ENCODE data around the gene FREM2.
A peak's percentile ranks its signal among the peaks of the same experiment; 100 is the strongest.

The FREM2 gene

GRCh38 chr13:38686577-38687245, at the start of gene FREM2:
Gene FREM2, plus strand, starts transcription at chr13:38687077. Its CDS starts 268 bp downstream, at chr13:38687345.
- no peak for DNase-seq (ENCODE audit: low read depth in 2 of 2)

- DNase-seq (ENCODE audit: low read depth in 2 of 2), result no peak
These were observed 49.3 kb upstream of the FREM2 start for GRCh38 chr13:38637576-38637975.

- no peak for DNase-seq (ENCODE audit: low read depth in 2 of 2)
These were observed 45.5 kb upstream of the FREM2 start for GRCh38 chr13:38641164-38641948.

GRCh38 chr13:38647312-38647711, 39.6 kb upstream of the FREM2 start:
- DNase-seq (ENCODE audit: low read depth in 2 of 2), result no peak

- no peak for DNase-seq (ENCODE audit: low read depth in 2 of 2)
These were observed 38.0 kb upstream of the FREM2 start for GRCh38 chr13:38648912-38649311.

GRCh38 chr13:38656699-38657098, 30.2 kb upstream of the FREM2 start:
- DNase-seq (ENCODE audit: low read depth in 2 of 2), result no peak

- DNase-seq (ENCODE audit: low read depth in 2 of 2), result no peak
These were observed 29.7 kb upstream of the FREM2 start for GRCh38 chr13:38657191-38657590.

GRCh38 chr13:38658906-38659305, 28.0 kb upstream of the FREM2 start:
- no peak for DNase-seq (ENCODE audit: low read depth in 2 of 2)

GRCh38 chr13:38661010-38661675, 25.7 kb upstream of the FREM2 start:
- DNase-seq (ENCODE audit: low read depth in 2 of 2), result no peak

GRCh38 chr13:38662362-38662761, 24.5 kb upstream of the FREM2 start:
- DNase-seq (ENCODE audit: low read depth in 2 of 2), result peak; percentile 30 to 44

- no peak for DNase-seq (ENCODE audit: low read depth in 2 of 2)
These were observed 22.0 kb upstream of the FREM2 start for GRCh38 chr13:38664906-38665305.

GRCh38 chr13:38667526-38668109, 19.3 kb upstream of the FREM2 start:
- no peak for DNase-seq (ENCODE audit: low read depth in 2 of 2)

GRCh38 chr13:38669234-38669964, 17.5 kb upstream of the FREM2 start:
- DNase-seq (ENCODE audit: low read depth in 2 of 2), result no peak

GRCh38 chr13:38670627-38671026, 16.2 kb upstream of the FREM2 start:
- no peak for DNase-seq (ENCODE audit: low read depth in 2 of 2)

- DNase-seq (ENCODE audit: low read depth in 2 of 2), result no peak
These were observed 14.9 kb upstream of the FREM2 start for GRCh38 chr13:38671980-38672379.

GRCh38 chr13:38674208-38674607, 12.7 kb upstream of the FREM2 start:
- no peak for DNase-seq (ENCODE audit: low read depth in 2 of 2)

- no peak for DNase-seq (ENCODE audit: low read depth in 2 of 2)
These were observed 6.0 kb upstream of the FREM2 start for GRCh38 chr13:38680912-38681311.

- no peak for DNase-seq (ENCODE audit: low read depth in 2 of 2)
These were observed 2.2 kb upstream of the FREM2 start for GRCh38 chr13:38684714-38685113.

GRCh38 chr13:38685431-38685830, 1.4 kb upstream of the FREM2 start:
- no peak for DNase-seq (ENCODE audit: low read depth in 2 of 2)

- DNase-seq (ENCODE audit: low read depth in 2 of 2), result no peak
These were observed 802 bp upstream of the FREM2 start for GRCh38 chr13:38685974-38686576.
